Keratinocyte (primary cell): Measurements from ENCODE around the gene C4orf51. TPM values are rescaled to one million over a fixed set of nuclear protein-coding genes. Genes with fewer than 3 reads are reported as not detected.
"Not testable (repeated sequence)": the region's sequence is repeated elsewhere in the genome, so short reads cannot be mapped to it uniquely, and the experiment has no call there.

Experiments
- DNase-seq: peaks from one replicate; pipeline ENCODE4 v3.0.0-alpha.2; 2011; ENCODE audit warnings: low read depth, missing footprints, low spot score
- FAIRE-seq: peaks from 2 replicates; lab custom pipeline; 2011; peaks lifted over from hg19 to GRCh38; lab: Jason Lieb, UNC
- H2AFZ ChIP-seq: 2 replicates; pipeline ENCODE4 v1.6.0; 2012; ENCODE audit warnings: low read length, control low read depth, inconsistent platforms; ENCODE audit not compliant: control insufficient read depth
- H3K27ac ChIP-seq: 2 replicates; pipeline ENCODE4 v1.5.1; 2011; ENCODE audit warnings: low read length; ENCODE audit not compliant: control insufficient read depth, insufficient read depth
- H3K27me3 ChIP-seq: 3 replicates; pipeline ENCODE4 v1.6.0; 2011; ENCODE audit warnings: low read length; ENCODE audit not compliant: control insufficient read depth, insufficient read depth; ENCODE audit errors: extremely low read depth
- H3K36me3 ChIP-seq, 2 experiments: 2 replicates in 1 of 2; 3 replicates in 1 of 2; pipeline ENCODE4 v1.5.1; 2011; ENCODE audit warnings: low read length in 2 of 2, mild to moderate bottlenecking in 1 of 2; ENCODE audit not compliant: control insufficient read depth in 2 of 2, insufficient read depth in 2 of 2; ENCODE audit errors: extremely low read depth in 1 of 2
- H3K4me1 ChIP-seq: 3 replicates; pipeline ENCODE4 v1.5.1; 2011; ENCODE audit warnings: low read length; ENCODE audit not compliant: control insufficient read depth, insufficient read depth; ENCODE audit errors: extremely low read depth
- H3K4me2 ChIP-seq: 3 replicates; pipeline ENCODE4 v1.6.0; 2011; ENCODE audit warnings: low read depth, low read length; ENCODE audit not compliant: control insufficient read depth, insufficient read depth; ENCODE audit errors: extremely low read depth
- H3K4me3 ChIP-seq, 3 experiments: fragments of 200-600 bp in 1 of 3; sonication (generic) in 1 of 3; 2 replicates in 2 of 3; 3 replicates in 1 of 3; pipeline ENCODE4 v1.5.1; 2011 to 2016; ENCODE audit warnings: low read length in 3 of 3, mild to moderate bottlenecking in 3 of 3, control low read depth in 2 of 3, inconsistent platforms in 1 of 3, low read depth in 1 of 3, mixed read lengths in 1 of 3, mixed run types in 1 of 3, moderate library complexity in 1 of 3; ENCODE audit not compliant: control insufficient read depth in 2 of 3, insufficient read depth in 2 of 3; ENCODE audit errors: extremely low read depth in 1 of 3
- H3K79me2 ChIP-seq: 2 replicates; pipeline ENCODE4 v1.6.0; 2012; ENCODE audit warnings: low read length; ENCODE audit not compliant: control insufficient read depth, insufficient read depth
- H3K9ac ChIP-seq: 3 replicates; pipeline ENCODE4 v1.6.0; 2011; ENCODE audit warnings: low read length; ENCODE audit not compliant: control insufficient read depth, insufficient read depth; ENCODE audit errors: extremely low read depth
- H3K9me1 ChIP-seq: 3 replicates; pipeline ENCODE4 v1.6.0; 2011; ENCODE audit warnings: low read length; ENCODE audit not compliant: control insufficient read depth, insufficient read depth; ENCODE audit errors: extremely low read depth
- H3K9me3 ChIP-seq: 2 replicates; pipeline ENCODE4 v1.5.1; 2012; ENCODE audit warnings: low read depth, low read length; ENCODE audit not compliant: control insufficient read depth
- H4K20me1 ChIP-seq: 3 replicates; pipeline ENCODE4 v1.6.0; 2011; ENCODE audit warnings: low read length; ENCODE audit not compliant: control insufficient read depth, insufficient read depth; ENCODE audit errors: extremely low read depth
- CTCF ChIP-seq, 3 experiments: IDR thresholded peaks in 1 of 3; conservative IDR thresholded peaks in 1 of 3; optimal IDR thresholded peaks in 1 of 3; 2 replicates in 2 of 3; 3 replicates in 1 of 3; pipeline versions ENCODE3 to v1.5.1; 2011; ENCODE audit warnings: low read length in 3 of 3, mild to moderate bottlenecking in 3 of 3, moderate library complexity in 2 of 3, control low read depth in 1 of 3, inconsistent platforms in 1 of 3; ENCODE audit not compliant: insufficient read depth in 2 of 3; ENCODE audit errors: extremely low read depth in 1 of 3
- EZH2 ChIP-seq: IDR thresholded peaks from one replicate; pipeline ENCODE4 v1.6.1; 2012; ENCODE audit warnings: inconsistent platforms, mild to moderate bottlenecking, low read length, moderate library complexity
- dilution Hi-C: fragments of 300-500 bp; cut with MboI; formaldehyde crosslinking; loops from one replicate; pipeline ENCODE4 v1.7.0; 2020; ENCODE audit warnings: low sequenced_read_pairs; ENCODE audit not compliant: extremely low pct_ligation_motif_present
- polyA plus RNA-seq, 5 experiments: library from polyadenylated mRNA; depleted of rRNA in 3 of 5; stranded (reverse) in 3 of 5; stranded (forward) in 1 of 5; unstranded in 1 of 5; fragments of >200 nt; gene quantifications; 1 replicate in 1 of 5; 2 replicates in 3 of 5; 3 replicates in 1 of 5; pipeline versions ENCODE4 v1.2.1 to v1.2.3, GENCODE V29; 2011 to 2012; ENCODE audit warnings: missing spikeins in 2 of 5, low read depth in 1 of 5, low replicate concordance in 1 of 5

Gene C4orf51
- polyA plus RNA-seq, 1 donor (not counting 4 experiments of a cell fraction or from before 2014, with no cell fraction given) = not detected

DNA sequence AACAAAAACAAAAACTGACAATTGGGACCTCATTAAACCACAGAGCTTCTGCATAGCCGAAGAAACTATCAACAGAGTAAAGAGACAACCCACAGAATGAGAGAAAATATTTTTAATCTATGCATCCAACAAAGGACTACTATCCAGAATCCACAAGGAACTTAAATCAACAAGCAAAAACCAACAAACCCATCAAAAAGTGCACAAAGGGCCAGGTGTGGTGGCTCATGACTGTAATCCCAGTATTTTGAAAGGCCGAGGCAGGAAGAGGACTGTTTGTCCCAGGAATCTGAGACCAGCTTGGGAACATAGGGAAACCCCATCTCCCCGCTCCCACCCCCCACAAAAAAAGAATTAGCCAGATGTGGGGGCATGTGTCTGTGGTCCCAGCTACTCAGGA is 10.7 kb downstream of the C4orf51 start:
- DNase-seq (no peak), FAIRE-seq (no peak)
- dilution Hi-C loops = no loop called here

DNA sequence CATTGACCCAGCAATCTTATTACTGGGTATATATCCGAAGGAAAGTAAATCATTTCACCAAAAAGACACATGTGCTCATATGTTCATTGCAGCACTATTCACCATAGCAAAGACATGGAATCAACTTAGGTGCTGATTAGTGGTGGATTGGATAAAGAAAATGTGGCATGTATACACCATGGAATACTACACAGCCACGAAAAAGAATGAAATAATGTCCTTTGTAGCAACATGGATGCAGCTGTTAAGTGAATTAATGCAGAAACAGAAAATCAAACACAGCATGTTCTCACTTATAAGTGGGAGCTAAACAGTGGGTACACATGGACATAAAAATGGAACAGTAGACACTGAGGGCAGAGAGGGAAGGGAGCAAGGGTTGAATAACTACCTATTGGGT is 11.5 kb downstream of the C4orf51 start:
- H4K20me1 ChIP-seq, H3K9me3 ChIP-seq, FAIRE-seq, DNase-seq, dilution Hi-C loops, H3K4me3 ChIP-seq, H3K79me2 ChIP-seq, H3K9ac ChIP-seq, H3K4me2 ChIP-seq, H3K4me1 ChIP-seq, H3K27me3 ChIP-seq, H3K9me1 ChIP-seq, H2AFZ ChIP-seq, H3K36me3 ChIP-seq, H3K27ac ChIP-seq: not testable (repeated sequence)

More for the DNA sequence above, 10.7 kb downstream of the C4orf51 start:
- Histone ChIP-seq H3K9ac (no peak overlapping the region), H3K4me3 (no peak overlapping the region), H3K4me2 (no peak overlapping the region), H3K79me2 (no peaks in the 10 kb centered on the region), H4K20me1 (no peaks in the 10 kb centered on the region), H3K9me1 (no peaks in the 10 kb centered on the region), H3K27me3 (no peaks in the 10 kb centered on the region), H3K9me3 (no peaks in the 10 kb centered on the region), H2AFZ (no peak overlapping the region), H3K27ac (no peak overlapping the region), H3K4me1 (no peaks in the 10 kb centered on the region), H3K36me3 (no peaks in the 10 kb centered on the region)
- TF ChIP-seq EZH2 (no peak), CTCF (optimal IDR thresholded peaks at IDR 0.05 in 1 of 3, IDR thresholded peaks at IDR 0.05 in 1 of 3, conservative IDR thresholded peaks at IDR 0.05 in 1 of 3; ENCODE audit: extremely low read depth in 1 of 3, insufficient read depth in 2 of 3, low read length in 3 of 3) (no peak)

GRCh38 chr4:145694929-145695328 is 15.0 kb downstream of the C4orf51 start:
- no peaks in the 10 kb centered on the region for H3K4me1 ChIP-seq
- no peak overlapping the region for H3K9ac ChIP-seq
- no peaks in the 10 kb centered on the region for H4K20me1 ChIP-seq
- no peaks in the 10 kb centered on the region for H3K36me3 ChIP-seq
- FAIRE-seq (no peak), DNase-seq (no peak)
- no peak for TF ChIP-seq CTCF (optimal IDR thresholded peaks at IDR 0.05 in 1 of 3, IDR thresholded peaks at IDR 0.05 in 1 of 3, conservative IDR thresholded peaks at IDR 0.05 in 1 of 3; ENCODE audit: extremely low read depth in 1 of 3, insufficient read depth in 2 of 3, low read length in 3 of 3)
- TF ChIP-seq EZH2 = no peak
- no peak overlapping the region for H2AFZ ChIP-seq
- H3K9me1 ChIP-seq = no peaks in the 10 kb centered on the region
- H3K9me3 ChIP-seq = no peaks in the 10 kb centered on the region
- H3K4me3 ChIP-seq = no peak overlapping the region
- H3K79me2 ChIP-seq = no peaks in the 10 kb centered on the region
- no peaks in the 10 kb centered on the region for H3K27me3 ChIP-seq
- H3K27ac ChIP-seq = no peak overlapping the region
- H3K4me2 ChIP-seq = no peak overlapping the region
- dilution Hi-C loops = no loop called here
